GM12874 (cell line): ENCODE data around the gene COL5A1.

Experiments
- TF ChIP-seq, protein P1 (sequence below): IDR thresholded peaks from 2 replicates; pipeline ENCODE4 v1.5.1; 2011; ENCODE audit warnings: low read depth, mild to moderate bottlenecking, control low read depth, low read length, moderate library complexity; ENCODE audit not compliant: insufficient read depth

The COL5A1 gene

DNA sequence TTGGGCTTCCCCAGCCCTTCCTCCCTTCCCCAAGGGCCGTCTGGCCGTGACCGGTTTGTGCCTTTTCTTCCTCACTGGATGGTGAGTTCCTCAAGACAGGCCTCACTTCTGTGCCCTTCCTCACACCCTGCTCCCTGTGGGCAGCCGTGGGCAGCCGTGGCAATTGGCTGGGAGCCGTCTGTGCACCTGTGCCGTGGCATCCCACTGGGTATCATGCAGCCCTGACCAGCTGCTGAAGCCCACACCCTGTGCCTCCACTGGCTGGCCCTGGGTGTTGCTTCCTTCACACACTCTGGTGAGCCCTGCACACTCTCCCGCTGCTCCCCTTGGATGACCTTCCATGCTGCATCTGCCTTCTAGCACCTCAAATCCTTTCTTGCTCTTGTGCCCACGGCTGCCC is 100.2 kb downstream of the COL5A1 start:
- TF ChIP-seq, protein P1, sequence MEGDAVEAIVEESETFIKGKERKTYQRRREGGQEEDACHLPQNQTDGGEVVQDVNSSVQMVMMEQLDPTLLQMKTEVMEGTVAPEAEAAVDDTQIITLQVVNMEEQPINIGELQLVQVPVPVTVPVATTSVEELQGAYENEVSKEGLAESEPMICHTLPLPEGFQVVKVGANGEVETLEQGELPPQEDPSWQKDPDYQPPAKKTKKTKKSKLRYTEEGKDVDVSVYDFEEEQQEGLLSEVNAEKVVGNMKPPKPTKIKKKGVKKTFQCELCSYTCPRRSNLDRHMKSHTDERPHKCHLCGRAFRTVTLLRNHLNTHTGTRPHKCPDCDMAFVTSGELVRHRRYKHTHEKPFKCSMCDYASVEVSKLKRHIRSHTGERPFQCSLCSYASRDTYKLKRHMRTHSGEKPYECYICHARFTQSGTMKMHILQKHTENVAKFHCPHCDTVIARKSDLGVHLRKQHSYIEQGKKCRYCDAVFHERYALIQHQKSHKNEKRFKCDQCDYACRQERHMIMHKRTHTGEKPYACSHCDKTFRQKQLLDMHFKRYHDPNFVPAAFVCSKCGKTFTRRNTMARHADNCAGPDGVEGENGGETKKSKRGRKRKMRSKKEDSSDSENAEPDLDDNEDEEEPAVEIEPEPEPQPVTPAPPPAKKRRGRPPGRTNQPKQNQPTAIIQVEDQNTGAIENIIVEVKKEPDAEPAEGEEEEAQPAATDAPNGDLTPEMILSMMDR = no peak

DNA sequence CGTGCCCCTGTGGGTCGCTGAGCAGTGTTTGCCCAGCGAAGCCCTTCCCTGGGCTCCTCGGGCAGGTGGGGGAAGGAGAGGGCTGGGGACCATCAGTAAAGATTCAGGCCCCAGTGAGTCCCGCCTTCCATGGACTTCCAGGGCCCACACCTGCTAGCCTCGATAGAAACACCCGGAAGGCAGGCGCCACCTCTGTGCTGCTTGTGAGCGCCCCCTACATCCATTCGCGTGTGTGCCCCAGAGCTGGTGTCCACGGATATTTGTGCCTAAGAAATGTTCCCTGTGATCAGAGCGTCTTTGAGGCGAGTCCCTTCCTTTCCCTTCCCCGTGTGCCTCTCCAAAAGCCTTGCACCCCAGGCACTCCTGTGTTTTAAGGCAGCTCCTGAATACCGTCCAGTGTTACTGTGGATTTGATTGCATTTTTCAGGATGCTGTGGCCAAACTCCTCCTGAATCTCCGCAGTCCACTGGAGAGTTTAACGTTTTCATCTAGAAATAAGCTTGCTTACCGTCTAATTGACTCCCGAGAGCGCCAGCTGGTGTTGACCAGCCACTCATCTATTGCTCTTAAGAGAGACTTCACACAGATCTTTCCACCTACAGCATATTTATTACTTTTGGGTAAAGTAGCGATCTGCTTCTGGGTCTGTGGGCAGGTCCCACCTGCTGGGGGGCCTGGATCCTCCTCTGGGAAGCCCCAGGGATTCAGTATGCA is 101.4 kb downstream of the COL5A1 start:
- TF ChIP-seq, protein P1 = no peak

DNA sequence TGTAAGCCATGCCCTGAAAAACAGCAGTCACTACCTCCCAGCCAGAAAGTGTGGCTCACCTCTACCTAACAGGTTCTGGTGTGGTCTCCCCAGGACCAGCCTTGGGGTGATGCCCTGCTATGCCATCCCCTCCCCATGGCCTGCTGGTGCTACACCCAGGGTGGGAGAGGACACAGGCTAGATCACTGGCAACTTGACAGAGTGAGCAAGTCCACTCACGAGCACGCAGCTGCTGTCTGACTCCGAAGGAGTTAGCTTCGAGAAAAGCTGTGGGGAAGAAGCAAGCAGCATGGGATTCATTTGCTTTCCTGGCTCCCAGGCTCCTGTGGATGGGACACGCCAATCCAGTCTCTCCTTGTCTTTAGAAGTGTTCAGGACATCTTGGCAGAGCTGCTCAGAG is 102.2 kb downstream of the COL5A1 start:
- TF ChIP-seq, protein P1 = no peak

DNA sequence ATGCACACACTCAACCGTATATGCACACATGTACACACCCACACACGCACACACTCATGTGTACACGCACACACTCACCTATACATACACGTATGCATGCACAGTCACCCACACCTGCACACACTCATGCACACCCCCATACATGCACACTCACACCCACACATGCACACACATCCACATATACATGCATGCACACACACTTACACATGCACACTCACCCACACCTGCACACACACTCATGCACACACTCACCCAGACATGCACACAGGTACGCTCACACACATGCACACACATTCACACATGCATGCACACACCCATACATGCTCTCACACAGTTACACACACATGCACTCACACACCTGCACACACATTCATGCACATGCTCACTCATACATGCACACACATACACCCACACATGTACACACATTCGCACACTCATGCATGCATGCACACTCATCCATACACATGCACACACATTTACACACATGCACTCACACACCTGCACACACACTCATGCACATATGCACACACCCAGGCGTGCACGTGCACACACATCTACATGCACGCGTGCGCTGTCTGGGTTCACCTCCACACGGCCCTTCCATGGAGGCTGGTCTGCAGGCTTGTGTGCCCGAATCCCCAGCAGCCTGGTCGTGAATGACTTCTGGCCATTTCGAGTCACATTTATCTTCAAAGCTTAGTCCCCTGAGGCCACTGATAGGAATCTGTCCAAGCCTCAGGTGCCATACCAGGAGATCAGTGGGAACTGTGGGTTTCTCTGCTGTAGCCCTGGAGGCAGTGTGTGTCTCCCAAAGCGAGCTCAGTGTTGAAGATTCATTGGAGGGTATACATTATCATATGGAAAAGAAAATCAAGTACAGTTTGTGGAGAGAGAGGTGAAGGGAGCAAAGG is 103.0 kb downstream of the COL5A1 start:
- TF ChIP-seq, protein P1 = no peak

DNA sequence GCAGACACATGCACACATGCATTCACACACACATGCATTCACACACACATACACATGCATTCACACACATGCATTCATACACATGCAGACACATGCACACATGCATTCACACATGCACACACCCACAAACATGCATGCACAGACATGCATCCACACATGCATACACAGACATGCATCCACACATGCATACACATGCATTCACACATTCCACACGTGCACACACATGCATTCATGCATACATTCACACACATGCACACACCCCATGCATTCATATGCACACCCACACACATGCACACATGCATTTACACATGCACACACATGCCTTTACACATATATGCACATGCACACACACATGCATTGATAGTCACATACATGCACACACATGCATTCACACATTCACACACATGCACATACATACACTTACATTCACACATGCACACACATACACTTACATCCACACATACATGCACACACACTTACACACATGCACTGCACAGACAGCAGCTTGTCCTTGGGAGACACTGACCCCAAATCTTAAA is 106.4 kb downstream of the COL5A1 start:
- TF ChIP-seq, protein P1 = no peak

DNA sequence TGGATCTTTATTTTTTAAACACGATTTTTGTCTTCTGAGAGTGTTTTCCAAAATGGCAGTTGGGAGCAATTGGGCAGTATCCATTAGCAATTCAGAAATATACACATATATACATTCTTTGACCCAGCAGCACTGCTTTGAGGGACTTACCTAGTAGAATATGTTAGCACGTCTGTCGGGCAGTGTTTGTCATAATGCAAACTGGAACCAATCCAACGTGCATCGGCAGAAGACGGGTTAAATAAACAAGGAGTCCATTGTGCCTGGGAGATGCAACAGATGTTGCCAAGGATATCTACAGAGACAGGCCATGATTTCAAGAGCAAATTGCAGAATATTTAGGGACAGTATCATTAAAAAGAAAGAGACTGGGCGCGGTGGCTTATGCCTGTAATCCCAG is 107.0 kb downstream of the COL5A1 start:
- TF ChIP-seq, protein P1 = no peak

DNA sequence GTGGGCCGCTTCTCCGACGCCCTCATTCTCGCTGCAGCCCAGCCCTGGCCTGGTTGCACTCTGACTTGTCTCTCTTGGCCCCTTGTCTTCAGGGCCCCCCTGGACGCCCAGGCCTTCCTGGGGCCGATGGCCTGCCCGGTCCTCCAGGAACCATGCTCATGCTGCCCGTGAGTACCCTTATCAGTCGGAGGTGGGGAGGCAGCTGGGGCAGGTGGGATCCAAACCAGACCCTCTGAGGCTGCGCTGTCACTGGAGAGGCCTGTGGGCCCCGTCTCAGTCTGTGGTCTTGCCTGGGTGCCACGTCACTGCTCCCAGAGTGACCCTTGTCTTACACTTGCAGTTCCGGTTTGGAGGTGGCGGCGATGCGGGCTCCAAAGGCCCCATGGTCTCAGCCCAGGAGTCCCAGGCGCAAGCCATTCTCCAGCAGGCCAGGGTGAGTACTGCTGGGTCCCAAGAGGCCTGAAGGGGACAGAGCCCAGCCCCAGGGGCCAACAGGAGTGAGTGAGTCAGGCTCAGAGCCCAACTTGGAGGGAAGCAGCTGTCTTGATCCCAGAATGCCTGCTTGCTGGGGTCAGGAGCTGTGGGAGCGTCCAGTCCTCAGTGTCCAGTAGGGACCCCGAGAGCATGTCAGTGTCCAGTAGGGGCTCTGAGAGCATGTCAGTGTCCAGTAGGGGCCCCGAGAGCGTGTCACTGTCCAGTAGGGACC is 109.0 kb downstream of the COL5A1 start:
- TF ChIP-seq, protein P1 = no peak
